SJSA1 (cell line): ENCODE data around the gene MRPL14. TPM values are rescaled to one million over a fixed set of nuclear protein-coding genes. Genes with fewer than 3 reads are reported as not detected.

Experiments
- DNase-seq, 2 experiments: peaks; one replicate each; pipeline ENCODE4 v3.0.0-alpha.2; 2015 to 2020; ENCODE audit warnings: low spot score in 2 of 2, low read depth in 1 of 2
- H3K27ac ChIP-seq: fragments of 250-450 bp; sonication (Bioruptor Pico); 2 replicates; pipeline ENCODE4 v1.5.1; 2020; ENCODE audit warnings: mild to moderate bottlenecking, moderate library complexity
- H3K27me3 ChIP-seq: fragments of 250-450 bp; sonication (Bioruptor Pico); replicated peaks from 2 replicates; pipeline ENCODE4 v1.5.1; 2020; ENCODE audit warnings: mild to moderate bottlenecking, moderate library complexity
- H3K36me3 ChIP-seq: fragments of 250-450 bp; sonication (Bioruptor Pico); 2 replicates; pipeline ENCODE4 v1.5.1; 2020; ENCODE audit warnings: mild to moderate bottlenecking
- H3K4me1 ChIP-seq: fragments of 250-450 bp; sonication (Bioruptor Pico); replicated peaks from 2 replicates; pipeline ENCODE4 v1.6.1; 2021; ENCODE audit warnings: mild to moderate bottlenecking
- H3K4me3 ChIP-seq: fragments of 250-450 bp; sonication (Bioruptor Pico); 2 replicates; pipeline ENCODE4 v1.5.1; 2020; ENCODE audit warnings: mild to moderate bottlenecking
- H3K9me3 ChIP-seq: fragments of 250-450 bp; sonication (Bioruptor Pico); replicated peaks from 2 replicates; pipeline ENCODE4 v1.5.1; 2020; ENCODE audit warnings: mild to moderate bottlenecking
- total RNA-seq: library from RNA; depleted of rRNA; stranded (reverse); fragments of >200 nt; shearing (Covaris generic); gene quantifications from 2 replicates; pipeline ENCODE4 v1.2.3, GENCODE V29; 2014

Gene MRPL14
- total RNA-seq, 1 experiment from 2014 or later = 67.0 TPM

GRCh38 chr6:44110966-44111365 lies 16.3 kb downstream of the MRPL14 start:
- peaks cover 84% of the 10 kb centered on the region for H3K36me3 ChIP-seq
- no peaks in the 10 kb centered on the region for H3K9me3 ChIP-seq
- H3K4me1 ChIP-seq = peaks cover 6% of the 10 kb centered on the region
- no peak for DNase-seq
- H3K27ac ChIP-seq = no peak overlapping the region
- no peaks in the 10 kb centered on the region for H3K27me3 ChIP-seq
- no peak overlapping the region for H3K4me3 ChIP-seq

- Histone ChIP-seq H3K9me3 (no peaks in the 10 kb centered on the region), H3K27me3 (no peaks in the 10 kb centered on the region), H3K4me3 (no peak overlapping the region), H3K36me3 (peaks cover 80% of the 10 kb centered on the region), H3K27ac (no peak overlapping the region), H3K4me1 (no peaks in the 10 kb centered on the region)
- no peak for DNase-seq
Observed at GRCh38 chr6:44110005-44110676, 17.1 kb downstream of the MRPL14 start.

GRCh38 chr6:44109212-44109611 lies 18.0 kb downstream of the MRPL14 start:
- DNase-seq = no peak
- no peaks in the 10 kb centered on the region for H3K4me1 ChIP-seq
- H3K27me3 ChIP-seq = no peaks in the 10 kb centered on the region
- peaks cover 79% of the 10 kb centered on the region for H3K36me3 ChIP-seq
- no peak overlapping the region for H3K4me3 ChIP-seq
- H3K9me3 ChIP-seq = no peaks in the 10 kb centered on the region
- H3K27ac ChIP-seq = no peak overlapping the region

GRCh38 chr6:44108471-44108870 lies 18.8 kb downstream of the MRPL14 start:
- H3K4me1 ChIP-seq = no peaks in the 10 kb centered on the region
- H3K36me3 ChIP-seq = peaks cover 79% of the 10 kb centered on the region
- no peaks in the 10 kb centered on the region for H3K9me3 ChIP-seq
- no peak overlapping the region for H3K27ac ChIP-seq
- H3K27me3 ChIP-seq = no peaks in the 10 kb centered on the region
- H3K4me3 ChIP-seq = no peak overlapping the region
- DNase-seq = no peak

- Histone ChIP-seq H3K4me1 (no peaks in the 10 kb centered on the region), H3K27ac (no peak overlapping the region), H3K36me3 (peaks cover 67% of the 10 kb centered on the region), H3K9me3 (no peaks in the 10 kb centered on the region), H3K27me3 (no peaks in the 10 kb centered on the region), H3K4me3 (no peak overlapping the region)
- DNase-seq = no peak
Observed at GRCh38 chr6:44107017-44107416, 20.2 kb downstream of the MRPL14 start.

GRCh38 chr6:44105993-44106740 lies 21.1 kb downstream of the MRPL14 start:
- Histone ChIP-seq H3K9me3 (no peaks in the 10 kb centered on the region), H3K4me1 (no peaks in the 10 kb centered on the region), H3K27me3 (no peaks in the 10 kb centered on the region), H3K36me3 (peaks cover 58% of the 10 kb centered on the region), H3K4me3 (no peak overlapping the region), H3K27ac (no peak overlapping the region)
- DNase-seq = no peak

GRCh38 chr6:44105146-44105545 lies 22.1 kb downstream of the MRPL14 start:
- no peak overlapping the region for H3K27ac ChIP-seq
- H3K4me1 ChIP-seq = no peaks in the 10 kb centered on the region
- no peaks in the 10 kb centered on the region for H3K27me3 ChIP-seq
- H3K9me3 ChIP-seq = no peaks in the 10 kb centered on the region
- DNase-seq = no peak
- H3K36me3 ChIP-seq = peaks cover 55% of the 10 kb centered on the region
- H3K4me3 ChIP-seq = no peak overlapping the region

GRCh38 chr6:44104481-44105021 lies 22.7 kb downstream of the MRPL14 start:
- Histone ChIP-seq H3K9me3 (no peaks in the 10 kb centered on the region), H3K4me3 (no peak overlapping the region), H3K27ac (no peak overlapping the region), H3K27me3 (no peaks in the 10 kb centered on the region), H3K4me1 (no peaks in the 10 kb centered on the region), H3K36me3 (peaks cover 54% of the 10 kb centered on the region)
- no peak for DNase-seq

GRCh38 chr6:44102527-44102926 lies 24.7 kb downstream of the MRPL14 start:
- H3K36me3 ChIP-seq = peaks cover 45% of the 10 kb centered on the region
- no peaks in the 10 kb centered on the region for H3K27me3 ChIP-seq
- H3K4me3 ChIP-seq = no peak overlapping the region
- no peak overlapping the region for H3K27ac ChIP-seq
- DNase-seq = no peak
- no peaks in the 10 kb centered on the region for H3K9me3 ChIP-seq
- H3K4me1 ChIP-seq = no peaks in the 10 kb centered on the region

- Histone ChIP-seq H3K9me3 (no peaks in the 10 kb centered on the region), H3K36me3 (peaks cover 38% of the 10 kb centered on the region), H3K27me3 (no peaks in the 10 kb centered on the region), H3K27ac (no peak overlapping the region), H3K4me3 (no peak overlapping the region), H3K4me1 (no peaks in the 10 kb centered on the region)
- DNase-seq = no peak
Observed at GRCh38 chr6:44101832-44102231, 25.4 kb downstream of the MRPL14 start.

- H3K36me3 ChIP-seq = peaks cover 30% of the 10 kb centered on the region
- peaks cover 3% of the 10 kb centered on the region; the same call in 1 of the 2 replicates for H3K9me3 ChIP-seq
- DNase-seq = no peak
- no peaks in the 10 kb centered on the region for H3K4me1 ChIP-seq
- no peaks in the 10 kb centered on the region for H3K27me3 ChIP-seq
- no peak overlapping the region for H3K4me3 ChIP-seq
- H3K27ac ChIP-seq = no peak overlapping the region
Observed at GRCh38 chr6:44100088-44100550, 27.1 kb downstream of the MRPL14 start.

GRCh38 chr6:44099192-44099591 lies 28.1 kb downstream of the MRPL14 start:
- Histone ChIP-seq H3K27ac (no peak overlapping the region), H3K9me3 (peaks cover 3% of the 10 kb centered on the region; the same call in 1 of the 2 replicates), H3K4me3 (no peak overlapping the region), H3K36me3 (peaks cover 23% of the 10 kb centered on the region), H3K4me1 (no peaks in the 10 kb centered on the region), H3K27me3 (no peaks in the 10 kb centered on the region)
- DNase-seq = no peak

GRCh38 chr6:44097782-44098317 lies 29.4 kb downstream of the MRPL14 start:
- Histone ChIP-seq H3K4me1 (no peaks in the 10 kb centered on the region), H3K9me3 (peaks cover 3% of the 10 kb centered on the region; the same call in 1 of the 2 replicates), H3K27me3 (no peaks in the 10 kb centered on the region), H3K36me3 (peaks cover 13% of the 10 kb centered on the region), H3K27ac (no peak overlapping the region), H3K4me3 (no peak overlapping the region)
- DNase-seq = no peak

GRCh38 chr6:44096612-44097011 lies 30.6 kb downstream of the MRPL14 start:
- Histone ChIP-seq H3K27me3 (no peaks in the 10 kb centered on the region), H3K27ac (no peak overlapping the region), H3K36me3 (peaks cover 13% of the 10 kb centered on the region), H3K9me3 (peaks cover 3% of the 10 kb centered on the region; the same call in 1 of the 2 replicates), H3K4me1 (no peaks in the 10 kb centered on the region), H3K4me3 (no peak overlapping the region)
- DNase-seq = peak; percentile 38 to 67
